Muscle of arm (tissue), 12 donors: ENCODE data around the gene PEX26. TPM values are rescaled to one million over a fixed set of nuclear protein-coding genes. Genes with fewer than 3 reads are reported as not detected.
A peak's percentile ranks its signal among the peaks of the same experiment; 100 is the strongest.
"Not testable (repeated sequence)": the region's sequence is repeated elsewhere in the genome, so short reads cannot be mapped to it uniquely, and the experiment has no call there.

ENCODE experiments used
- DNase-seq: peaks from one replicate; pipeline ENCODE4 v3.0.0-alpha.2; 2013
- polyA plus RNA-seq, 12 donors: library from polyadenylated mRNA; unstranded; fragments of 120-200 nt; gene quantifications; one replicate each; pipeline ENCODE4 v1.2.1, GENCODE V29; 2013; ENCODE audit not compliant: insufficient read length in 12 of 12

Gene PEX26
- polyA plus RNA-seq, 12 donors, result 11.8 to 19.6 (median 16.1) TPM; not detected in 1

DNA sequence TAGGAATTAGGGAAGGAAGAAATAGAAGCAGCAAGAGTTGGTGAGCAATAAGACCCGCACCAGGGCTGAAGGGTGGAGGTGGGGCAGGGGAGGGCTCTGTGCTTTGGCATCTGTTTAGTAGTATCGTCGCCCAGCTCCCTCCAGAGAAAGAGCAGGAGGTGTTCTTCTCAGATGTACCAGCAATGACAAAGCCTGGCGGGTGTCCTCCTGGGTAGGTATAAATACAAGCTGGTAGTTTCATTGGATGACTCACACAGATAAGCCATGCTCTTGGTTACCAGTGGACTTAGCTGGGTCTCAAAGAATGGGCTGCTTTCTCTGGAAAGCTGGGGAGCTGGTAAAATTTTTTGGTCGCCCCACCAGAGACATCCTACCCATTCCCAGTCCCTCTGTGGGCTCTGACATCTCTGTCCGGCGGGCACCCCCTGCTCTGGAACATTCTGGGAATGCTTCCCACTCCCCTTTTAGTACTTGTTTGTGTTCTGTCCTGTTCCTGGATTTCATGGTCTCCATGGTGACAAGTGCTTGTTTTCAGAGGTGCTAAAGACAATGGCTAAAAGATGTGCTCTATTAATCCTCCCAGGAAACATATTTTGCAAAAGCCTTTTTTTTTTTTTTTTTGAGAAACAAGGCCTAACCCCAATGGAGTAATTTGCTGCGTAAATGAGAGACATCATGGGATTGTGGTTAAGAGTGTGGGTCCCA, 17.5 kb downstream of the PEX26 start:
- DNase-seq, result no peak

DNA sequence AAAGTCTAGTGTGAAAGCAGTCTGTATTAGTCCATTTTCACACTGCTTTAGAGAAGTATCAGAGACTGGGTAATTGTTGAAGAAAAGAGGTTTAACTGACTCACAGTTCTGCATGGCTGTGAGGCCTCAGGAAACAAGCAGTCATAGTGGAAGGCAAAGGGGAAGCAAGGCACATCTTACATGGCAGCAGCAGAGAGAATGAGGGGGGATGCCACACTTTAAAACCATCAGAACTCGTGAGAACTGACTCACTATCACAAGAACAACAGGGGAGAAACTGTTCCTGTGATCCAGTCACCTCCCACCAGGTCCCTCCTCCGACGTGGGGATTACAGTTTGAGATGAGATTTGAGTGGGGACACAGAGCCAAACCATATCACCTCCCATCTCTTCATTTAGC, 19.0 kb downstream of the PEX26 start:
- DNase-seq, result no peak

DNA sequence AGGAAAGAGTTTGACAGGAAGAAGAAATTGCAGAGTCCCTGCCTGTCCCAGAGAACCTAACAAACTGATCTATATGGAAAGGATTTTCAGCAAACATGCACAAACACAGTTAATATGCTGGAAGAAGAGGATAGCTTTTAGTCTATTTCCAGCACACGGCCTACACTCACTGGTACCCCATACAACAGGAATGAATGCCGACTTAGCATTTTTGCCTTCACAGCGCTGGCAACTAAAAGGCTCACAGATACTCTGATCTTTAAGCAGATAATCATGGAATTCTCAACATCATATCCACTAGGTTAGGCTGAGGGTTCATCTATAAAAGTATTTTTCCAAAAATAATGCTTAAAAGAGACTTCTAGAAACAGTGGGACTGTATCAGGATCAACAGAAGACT, 23.0 kb downstream of the PEX26 start:
- DNase-seq, result no peak

DNA sequence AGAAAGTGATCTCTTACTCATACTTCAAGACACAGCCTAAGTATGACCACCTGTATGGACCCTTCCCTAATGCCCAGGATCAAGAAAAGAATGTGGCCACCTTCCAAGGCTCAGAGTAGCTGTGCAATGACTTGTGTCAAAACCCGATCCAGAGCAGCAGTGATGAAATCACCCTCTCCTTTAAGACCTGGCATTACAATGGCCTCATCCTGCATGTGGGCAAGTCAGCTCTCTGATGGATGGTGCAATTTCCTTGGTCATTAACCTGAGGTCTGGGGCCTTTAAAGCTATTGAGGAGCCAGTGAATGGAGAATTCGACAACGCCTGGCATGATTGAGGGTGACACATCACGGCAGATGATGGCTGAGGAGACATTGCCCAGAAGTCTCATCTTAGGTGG, 23.7 kb downstream of the PEX26 start:
- DNase-seq, result no peak

DNA sequence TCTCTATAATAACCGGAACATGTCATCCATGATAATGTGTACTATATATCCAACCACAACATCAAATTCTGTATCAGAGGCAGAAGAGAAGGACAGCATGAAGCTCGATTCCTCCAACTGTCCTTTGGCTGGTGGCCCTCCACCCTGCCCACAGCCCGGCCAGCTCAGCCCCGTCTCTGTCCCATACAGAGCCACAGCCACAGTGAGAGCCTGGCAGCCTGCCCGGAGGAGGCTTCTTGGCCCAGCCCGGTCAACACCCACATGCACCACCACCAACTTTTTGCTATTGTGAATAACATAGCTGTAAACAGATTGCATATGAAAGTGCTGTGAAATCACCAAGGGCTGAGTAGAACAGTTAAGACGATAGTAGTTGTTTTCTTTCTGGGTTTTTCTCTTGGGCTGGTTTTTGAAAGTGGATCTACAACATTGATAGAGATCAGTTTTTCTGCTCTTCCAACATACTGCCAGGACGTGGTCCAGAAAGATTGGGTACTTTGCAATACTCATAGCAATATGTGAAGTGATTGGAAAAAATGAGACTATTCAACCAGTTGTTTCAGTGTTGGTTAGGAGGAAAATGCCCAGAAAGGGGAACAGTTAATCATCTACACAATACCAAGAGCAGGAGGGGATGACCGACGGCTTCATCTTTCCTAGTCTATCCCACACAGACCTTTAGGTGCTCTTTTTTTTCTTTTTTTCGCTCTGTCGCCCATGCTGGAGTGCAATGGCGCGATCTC, 25.9 kb downstream of the PEX26 start:
- DNase-seq, result no peak

DNA sequence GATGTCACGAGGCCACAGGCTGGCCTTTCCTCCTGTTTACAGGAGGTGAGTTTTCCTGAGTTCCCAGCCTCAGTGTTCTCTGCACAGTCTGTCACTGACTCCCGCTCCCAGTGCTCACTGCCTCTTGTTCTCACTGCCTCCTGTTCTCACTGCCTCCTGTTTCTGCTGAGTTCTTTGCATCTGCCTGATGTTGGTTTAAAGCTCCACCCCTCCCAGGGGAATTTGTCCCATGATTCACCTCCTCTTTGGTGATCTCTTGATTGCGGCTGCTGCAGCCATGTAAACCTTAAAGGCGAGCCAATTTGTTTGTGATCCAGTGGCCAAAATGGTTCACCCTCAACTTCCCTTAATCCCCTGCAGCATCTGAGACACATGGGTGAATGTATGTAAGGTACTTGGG, 26.8 kb downstream of the PEX26 start:
- no peak for DNase-seq

DNA sequence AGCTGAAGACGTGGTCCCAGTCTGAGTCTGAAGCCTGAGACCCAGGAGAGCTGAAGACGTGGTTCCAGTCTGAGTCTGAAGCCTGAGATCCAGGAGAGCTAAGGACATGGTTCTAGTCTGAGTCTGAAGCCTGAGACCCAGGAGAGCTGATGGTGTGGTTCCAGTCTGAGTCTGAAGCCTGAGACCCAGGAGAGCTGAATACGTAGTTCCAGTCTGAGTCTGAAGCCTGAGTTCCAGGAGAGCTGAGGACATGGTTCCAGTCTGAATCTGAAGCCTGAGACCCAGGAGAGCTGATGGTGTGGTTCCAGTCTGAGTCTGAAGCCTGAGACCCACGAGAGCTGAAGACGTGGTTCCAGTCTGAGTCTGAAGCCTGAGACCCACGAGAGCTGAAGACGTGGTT, 28.2 kb downstream of the PEX26 start:
- not testable (repeated sequence) for DNase-seq

DNA sequence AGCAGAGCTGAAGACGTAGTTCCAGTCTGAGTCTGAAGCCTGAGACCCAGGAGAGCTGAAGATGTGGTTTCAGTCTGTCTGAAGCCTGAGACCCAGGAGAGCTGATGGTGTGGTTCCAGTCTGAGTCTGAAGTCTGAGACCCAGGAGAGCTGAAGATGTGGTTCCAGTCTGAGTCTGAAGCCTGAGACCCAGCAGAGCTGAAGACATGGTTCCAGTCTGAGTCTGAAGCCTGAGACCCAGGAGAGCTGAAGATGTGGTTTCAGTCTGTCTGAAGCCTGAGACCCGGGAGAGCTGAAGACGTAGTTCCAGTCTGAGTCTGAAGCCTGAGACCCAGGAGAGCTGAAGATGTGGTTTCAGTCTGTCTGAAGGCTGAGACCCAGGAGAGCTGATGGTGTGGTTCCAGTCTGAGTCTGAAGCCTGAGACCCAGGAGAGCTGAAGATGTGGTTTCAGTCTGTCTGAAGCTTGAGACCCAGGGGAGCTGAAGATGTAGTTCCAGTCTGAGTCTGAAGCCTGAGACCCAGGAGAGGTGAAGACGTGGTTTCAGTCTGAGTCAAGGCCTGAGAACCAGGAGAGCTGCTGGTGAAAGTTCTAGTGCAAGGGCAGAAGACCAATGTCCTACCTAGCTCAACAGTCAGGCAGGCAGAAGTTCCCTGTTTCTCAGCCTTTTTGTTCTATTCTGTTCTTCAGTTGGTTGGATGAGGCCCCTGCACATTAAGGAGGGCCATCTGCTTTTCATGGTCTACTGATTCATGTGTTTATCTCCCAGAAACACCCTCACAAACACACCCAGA, 29.0 kb downstream of the PEX26 start:
- DNase-seq, result not testable (repeated sequence)

DNA sequence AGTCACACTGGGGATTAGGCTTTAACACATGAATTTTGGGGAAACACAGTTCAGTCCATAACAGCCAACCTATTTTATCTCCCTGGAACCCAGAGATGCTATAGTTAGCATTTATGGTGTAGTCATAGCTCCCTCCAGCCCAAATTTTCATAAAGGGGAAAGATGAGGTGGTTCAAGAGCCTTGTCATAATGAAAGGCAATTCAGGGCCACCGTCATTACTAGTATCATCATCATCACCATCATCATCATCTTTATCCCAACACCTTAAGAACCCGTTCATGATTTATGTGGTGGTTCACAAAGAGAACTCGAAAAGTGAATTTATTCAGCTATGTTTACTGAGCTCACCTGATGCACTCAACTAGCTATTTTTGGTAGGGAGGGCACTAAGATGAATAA, 30.4 kb downstream of the PEX26 start:
- no peak for DNase-seq

DNA sequence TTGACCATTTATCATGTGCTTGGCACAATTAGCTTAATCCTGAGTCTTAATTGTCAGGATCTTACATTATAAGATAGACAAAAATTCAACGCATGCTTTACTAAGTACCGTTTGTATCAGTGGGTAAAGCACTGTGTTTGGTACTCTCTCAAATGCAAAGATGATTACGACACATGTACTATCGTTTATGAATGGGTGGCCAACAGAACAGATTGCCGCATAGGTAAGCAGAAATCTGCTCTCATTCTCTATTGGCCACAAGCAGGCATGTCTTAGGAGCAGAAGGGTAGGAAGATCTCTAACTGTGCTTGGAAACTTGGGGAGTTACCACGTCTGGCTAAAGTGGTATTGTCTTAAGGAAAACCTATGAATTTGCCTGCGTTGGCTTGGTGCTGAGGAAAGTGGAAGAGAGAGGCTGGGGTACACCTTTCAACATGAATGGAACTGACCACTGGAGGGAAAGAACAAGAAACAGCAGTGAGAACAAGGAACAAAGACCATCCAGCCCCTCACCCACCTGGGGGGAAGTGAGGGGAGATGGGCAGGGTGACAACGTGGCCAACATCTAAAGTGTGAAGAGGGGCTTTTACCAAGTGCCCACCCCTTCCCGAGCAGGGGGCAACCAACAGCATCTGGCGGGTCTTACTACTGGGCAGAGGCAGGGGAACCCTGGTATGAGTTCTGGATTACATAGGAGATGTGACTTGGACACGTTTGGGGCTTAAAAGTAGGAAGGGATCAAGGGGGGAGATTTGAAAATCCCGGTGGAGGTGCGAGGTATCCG, 31.8 kb downstream of the PEX26 start:
- DNase-seq, result no peak

DNA sequence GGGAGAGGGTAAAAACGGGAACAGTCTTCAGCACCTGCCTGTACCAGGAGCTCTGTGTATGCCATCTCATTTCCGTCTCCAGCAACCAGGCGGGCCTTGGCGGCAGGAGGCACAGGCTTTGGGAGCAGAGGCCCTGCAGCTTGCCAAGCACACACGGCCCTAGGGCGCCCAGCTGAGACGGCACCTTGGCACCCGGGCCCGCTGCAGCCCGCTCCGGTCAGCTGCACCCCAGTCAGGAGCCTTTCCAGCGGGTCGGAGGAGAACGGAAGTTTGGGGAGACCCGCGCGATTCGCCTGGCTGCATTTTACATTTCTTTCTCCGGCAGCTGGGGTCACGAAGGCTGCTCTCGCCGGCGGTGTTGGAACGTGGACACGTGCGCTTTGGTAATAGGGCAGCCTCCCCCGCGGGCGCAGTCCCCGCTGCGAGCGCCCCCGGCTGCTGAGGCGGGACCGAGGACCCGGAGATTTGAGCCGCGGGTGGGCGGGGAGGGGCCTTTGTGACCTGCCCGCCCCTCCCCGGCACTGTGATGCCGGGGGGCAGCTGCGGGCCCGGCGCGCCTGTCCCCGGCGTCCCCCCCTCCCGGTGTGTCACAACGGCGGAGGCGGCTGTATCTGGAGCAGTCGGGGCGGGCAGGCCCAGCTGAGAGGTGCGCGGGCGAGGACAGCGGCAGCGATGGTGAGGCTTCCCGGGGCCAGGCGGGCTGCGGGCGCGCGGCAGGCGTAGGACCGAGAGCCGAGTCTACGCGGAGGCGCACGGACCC, 32.6 kb downstream of the PEX26 start, which contains the start of gene TUBA8:
Gene TUBA8 (plus strand): TSS at position 616 of the 760 bp plus-strand sequence. CDS start 57 bp downstream, at position 673.
- peak; percentile 23 for DNase-seq

DNA sequence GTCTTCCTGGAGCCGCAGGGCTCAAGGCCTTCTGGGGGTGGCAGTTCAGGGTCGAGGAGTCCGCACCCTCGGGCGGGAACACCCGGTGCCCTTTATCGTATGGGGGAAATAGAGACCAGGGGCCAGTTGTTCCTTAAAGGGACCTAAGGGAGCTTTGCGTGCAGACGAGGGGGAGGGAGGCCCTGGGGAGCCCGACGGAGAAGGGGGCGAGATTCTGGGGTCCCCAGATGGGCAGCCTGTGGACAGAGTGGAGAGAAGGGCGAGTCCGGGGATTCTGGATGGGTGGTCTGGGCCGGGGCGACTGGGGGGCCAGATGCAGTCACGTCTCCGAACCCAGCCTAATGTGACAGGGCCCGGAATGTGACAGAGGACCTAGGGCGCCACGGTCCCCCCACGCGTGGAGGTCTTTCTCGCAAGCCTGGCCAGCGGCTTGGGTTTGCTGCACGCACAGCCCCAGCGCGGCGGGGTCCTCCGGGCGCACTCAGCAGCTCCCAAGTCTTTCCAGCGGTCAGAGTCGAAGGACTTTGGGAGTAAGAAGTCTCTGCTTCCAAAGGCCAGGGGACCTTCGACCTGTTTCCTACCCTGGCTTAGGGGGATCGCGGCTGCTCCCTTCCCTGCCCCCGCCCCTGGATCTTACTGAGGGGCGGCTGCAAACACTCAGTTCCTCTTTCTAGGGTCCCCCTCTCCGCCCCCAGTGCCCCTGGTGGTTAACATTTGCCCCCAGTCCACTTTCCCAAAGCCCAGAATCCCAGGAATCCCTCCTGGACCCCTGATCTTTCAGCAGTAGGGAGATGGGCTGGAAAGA, 33.4 kb downstream of the PEX26 start:
- DNase-seq, result no peak

DNA sequence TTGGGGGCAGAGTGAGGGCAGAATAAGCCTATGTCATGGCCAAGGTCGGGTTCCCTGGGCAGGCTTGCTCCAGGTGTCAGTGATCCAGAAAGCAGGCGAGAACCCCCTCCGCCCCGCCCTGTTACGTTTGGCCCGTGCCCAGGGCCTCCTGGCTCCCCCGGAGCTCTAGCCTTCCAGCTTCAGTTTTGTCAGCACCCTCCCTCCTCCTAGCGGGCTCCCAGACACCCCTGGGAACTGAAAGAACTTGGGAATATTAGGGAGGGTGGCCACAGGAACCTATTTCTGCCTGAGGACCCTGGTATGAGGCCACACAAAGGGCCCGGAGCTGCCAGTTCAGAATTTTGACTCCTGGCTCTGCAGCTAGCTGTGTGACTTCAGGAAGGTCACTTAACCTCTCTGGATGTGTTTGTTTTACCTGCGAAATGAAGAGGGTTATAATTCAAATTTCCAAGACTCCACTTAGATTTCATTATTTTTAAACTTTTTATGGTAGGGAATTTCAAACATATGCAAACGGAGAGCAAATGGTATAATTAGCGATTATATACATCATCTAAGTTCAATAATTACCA, 34.1 kb downstream of the PEX26 start:
- DNase-seq, result no peak

DNA sequence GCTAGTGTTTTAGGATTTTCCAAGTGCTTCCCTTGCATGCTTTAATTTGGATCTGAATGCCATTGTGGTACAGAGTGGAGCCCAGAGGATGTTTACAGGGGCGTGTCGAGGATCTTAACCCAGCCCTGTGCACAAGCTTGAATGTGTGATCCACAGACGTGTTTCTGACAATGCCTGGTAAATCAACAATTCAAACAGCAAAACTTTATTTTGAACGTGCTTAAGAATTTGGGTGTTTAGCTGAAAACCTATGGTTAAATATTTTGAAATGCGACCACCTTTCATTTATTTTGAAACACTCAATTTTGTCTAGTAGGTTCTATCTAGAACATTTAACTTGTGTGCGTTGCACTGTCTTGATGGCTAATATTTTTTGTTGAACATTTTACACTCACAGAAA, 34.6 kb downstream of the PEX26 start:
- no peak for DNase-seq

DNA sequence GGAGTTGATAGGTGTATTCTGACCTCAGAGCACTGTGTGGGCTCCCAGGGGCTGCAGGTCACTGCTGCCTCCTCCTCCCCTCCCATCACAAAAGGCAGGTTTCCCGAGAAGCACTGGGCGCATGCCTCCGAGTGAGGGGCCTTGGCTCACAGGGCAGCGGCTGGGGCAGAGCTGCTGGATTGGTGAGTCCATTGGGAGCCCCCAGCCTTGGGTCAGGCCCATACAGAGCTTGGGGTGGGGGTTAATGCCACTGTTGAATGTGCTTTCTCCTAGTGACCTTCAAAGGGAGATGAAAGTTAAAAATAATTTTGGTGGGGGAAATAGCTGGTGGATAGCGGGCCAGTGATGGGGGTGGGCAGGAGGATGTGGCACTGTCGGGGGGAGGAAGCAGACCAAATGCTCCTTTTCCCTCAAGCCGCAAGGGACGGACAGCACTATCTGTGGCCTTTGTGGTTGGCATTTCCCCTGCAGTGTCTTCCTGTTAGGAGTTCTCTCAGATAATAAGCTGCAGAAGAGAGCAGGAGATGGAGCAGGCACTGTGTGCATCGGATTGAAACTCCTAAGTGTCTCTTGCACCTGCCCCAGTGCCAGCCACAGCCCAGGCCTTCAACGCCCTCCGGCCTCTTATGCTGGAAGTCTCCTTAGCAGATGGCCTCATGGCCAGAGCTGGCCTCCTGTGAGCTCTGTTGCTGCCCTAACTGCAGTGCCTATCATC, 36.0 kb downstream of the PEX26 start:
- DNase-seq, result no peak

DNA sequence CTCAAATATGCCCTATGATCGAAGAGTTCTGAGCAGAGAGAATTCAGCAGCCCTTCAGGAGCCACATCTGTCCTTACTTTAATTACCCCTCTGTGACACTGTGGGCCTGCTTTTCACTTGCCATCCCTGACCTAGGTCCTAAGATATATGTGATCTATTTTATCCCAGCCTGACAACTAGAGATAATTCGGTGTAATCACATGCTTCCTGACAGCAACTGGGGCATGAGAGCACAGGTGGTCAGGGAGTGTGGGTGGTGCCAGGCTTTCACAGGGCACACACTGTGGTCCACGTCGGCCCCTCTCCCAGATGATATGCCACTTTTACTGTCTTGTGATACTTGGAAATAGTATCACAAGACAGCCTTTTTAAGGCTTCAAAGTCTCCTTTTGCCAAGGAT, 36.7 kb downstream of the PEX26 start:
- no peak for DNase-seq

DNA sequence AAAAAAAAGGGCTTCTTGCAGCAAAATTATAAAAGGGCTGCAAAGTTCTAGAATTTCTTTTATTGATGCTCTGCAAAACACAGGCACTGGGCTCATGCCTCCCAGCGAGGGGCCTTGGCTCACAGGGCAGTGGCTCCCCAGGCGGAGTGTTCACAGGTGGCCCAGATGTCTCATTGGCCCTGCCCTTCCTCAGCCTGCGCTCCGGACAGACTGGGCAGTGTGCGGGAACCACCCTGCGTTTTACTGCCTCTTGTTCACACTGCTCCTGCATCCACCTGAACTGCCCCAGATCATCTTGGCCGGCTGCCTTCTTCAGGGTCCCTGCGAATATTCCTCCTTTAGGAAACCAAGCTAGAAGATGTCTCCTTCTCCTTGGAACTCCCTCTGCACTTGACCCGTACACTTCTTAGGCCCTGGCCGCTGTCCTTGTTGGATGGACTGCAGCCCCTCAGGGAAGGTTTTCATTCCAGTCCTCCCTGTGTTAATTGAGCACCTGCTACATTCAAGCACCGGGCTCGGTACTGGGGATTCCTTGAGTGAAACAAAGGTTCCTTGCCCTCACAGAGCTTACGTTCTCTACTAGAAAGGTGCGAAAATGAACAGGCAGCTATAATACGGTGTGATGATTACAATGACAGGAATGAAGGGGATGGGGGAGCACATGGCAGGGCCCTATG, 37.3 kb downstream of the PEX26 start:
- DNase-seq, result no peak

DNA sequence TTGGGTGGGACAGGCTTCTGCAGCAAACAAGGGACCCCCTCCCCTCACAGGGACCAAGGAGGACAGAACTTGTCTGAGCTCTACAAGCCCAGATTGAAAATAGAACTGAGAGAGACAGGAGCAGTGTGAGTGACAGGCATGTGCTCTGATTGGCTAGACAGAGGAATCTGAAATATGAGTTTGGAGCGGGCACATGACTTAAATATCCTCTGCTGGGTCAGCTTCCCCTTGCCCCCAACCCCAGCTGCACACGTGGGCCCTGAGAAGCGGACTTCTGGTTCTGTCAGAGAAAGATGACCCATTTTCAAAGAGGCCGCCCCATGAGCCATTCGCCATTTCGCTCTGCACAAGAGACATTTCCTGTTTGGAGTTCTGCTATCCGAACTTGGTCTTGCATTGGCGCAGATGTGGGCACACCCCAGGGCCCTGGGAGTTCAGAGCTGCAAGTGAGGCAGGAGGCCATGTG, 38.1 kb downstream of the PEX26 start:
- DNase-seq, result no peak
